ENCODE results near the gene CHST11.

The CHST11 gene

GRCh38 chr12:104713444-104713843 lies 256.7 kb downstream of the CHST11 start:
- DNase-seq (ENCODE audit: low read depth), result no peak
- TF ChIP-seq, protein P1, sequence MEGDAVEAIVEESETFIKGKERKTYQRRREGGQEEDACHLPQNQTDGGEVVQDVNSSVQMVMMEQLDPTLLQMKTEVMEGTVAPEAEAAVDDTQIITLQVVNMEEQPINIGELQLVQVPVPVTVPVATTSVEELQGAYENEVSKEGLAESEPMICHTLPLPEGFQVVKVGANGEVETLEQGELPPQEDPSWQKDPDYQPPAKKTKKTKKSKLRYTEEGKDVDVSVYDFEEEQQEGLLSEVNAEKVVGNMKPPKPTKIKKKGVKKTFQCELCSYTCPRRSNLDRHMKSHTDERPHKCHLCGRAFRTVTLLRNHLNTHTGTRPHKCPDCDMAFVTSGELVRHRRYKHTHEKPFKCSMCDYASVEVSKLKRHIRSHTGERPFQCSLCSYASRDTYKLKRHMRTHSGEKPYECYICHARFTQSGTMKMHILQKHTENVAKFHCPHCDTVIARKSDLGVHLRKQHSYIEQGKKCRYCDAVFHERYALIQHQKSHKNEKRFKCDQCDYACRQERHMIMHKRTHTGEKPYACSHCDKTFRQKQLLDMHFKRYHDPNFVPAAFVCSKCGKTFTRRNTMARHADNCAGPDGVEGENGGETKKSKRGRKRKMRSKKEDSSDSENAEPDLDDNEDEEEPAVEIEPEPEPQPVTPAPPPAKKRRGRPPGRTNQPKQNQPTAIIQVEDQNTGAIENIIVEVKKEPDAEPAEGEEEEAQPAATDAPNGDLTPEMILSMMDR (IDR thresholded peaks at IDR 0.05; ENCODE audit: low read length, missing control alignments), result no peak
- no peak overlapping the region for H3K4me3 ChIP-seq (replicated peaks; ENCODE audit: low read depth, low read length)

DNA sequence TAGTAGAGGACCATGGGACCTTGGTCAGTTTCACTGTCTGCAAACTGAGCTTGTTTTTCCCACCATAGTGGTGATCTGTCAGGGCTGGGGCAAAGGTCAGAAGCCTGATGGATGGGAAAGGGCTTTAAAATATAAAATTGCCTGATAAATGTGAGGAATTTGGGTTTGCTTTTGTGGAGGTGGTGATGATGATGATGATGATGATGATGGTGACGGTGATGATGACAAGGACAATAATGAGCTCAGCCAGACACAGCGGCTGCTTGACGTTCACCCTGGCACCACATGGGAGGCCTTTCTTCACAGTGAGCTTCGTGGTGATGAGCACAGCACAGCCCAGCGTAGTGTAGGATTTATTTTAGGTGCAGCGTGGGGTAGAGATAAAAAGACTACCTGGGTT lies 257.6 kb downstream of the CHST11 start:
- TF ChIP-seq, protein P1 (IDR thresholded peaks at IDR 0.05; ENCODE audit: low read length, missing control alignments), result no peak
- no peak overlapping the region for H3K4me3 ChIP-seq (replicated peaks; ENCODE audit: low read depth, low read length)
- no peak for DNase-seq (ENCODE audit: low read depth)

GRCh38 chr12:104716172-104716571 lies 259.4 kb downstream of the CHST11 start:
- DNase-seq (ENCODE audit: low read depth), result no peak
- no peak overlapping the region for H3K4me3 ChIP-seq (replicated peaks; ENCODE audit: low read depth, low read length)
- TF ChIP-seq, protein P1 (IDR thresholded peaks at IDR 0.05; ENCODE audit: low read length, missing control alignments), result no peak

GRCh38 chr12:104718304-104718929 lies 261.7 kb downstream of the CHST11 start:
- TF ChIP-seq, protein P1 (IDR thresholded peaks at IDR 0.05; ENCODE audit: low read length, missing control alignments), result no peak
- H3K4me3 ChIP-seq (replicated peaks; ENCODE audit: low read depth, low read length), result no peak overlapping the region
- DNase-seq (ENCODE audit: low read depth), result peak; percentile 37

GRCh38 chr12:104719700-104720338 lies 263.1 kb downstream of the CHST11 start:
- H3K4me3 ChIP-seq (replicated peaks; ENCODE audit: low read depth, low read length), result no peak overlapping the region
- TF ChIP-seq, protein P1 (IDR thresholded peaks at IDR 0.05; ENCODE audit: low read length, missing control alignments), result no peak
- DNase-seq (ENCODE audit: low read depth), result no peak

- H3K4me3 ChIP-seq (replicated peaks; ENCODE audit: low read depth, low read length), result no peak overlapping the region
- no peak for DNase-seq (ENCODE audit: low read depth)
These were observed 263.7 kb downstream of the CHST11 start for GRCh38 chr12:104720339-104721038.

More at GRCh38 chr12:104720339-104721038, 263.7 kb downstream of the CHST11 start:
- TF ChIP-seq, protein P1 (IDR thresholded peaks at IDR 0.05; ENCODE audit: low read length, missing control alignments), result no peak

All from fibroblast of pulmonary artery (primary cell).